ENCODE data around the gene FGF14.

FGF14 gene

DNA sequence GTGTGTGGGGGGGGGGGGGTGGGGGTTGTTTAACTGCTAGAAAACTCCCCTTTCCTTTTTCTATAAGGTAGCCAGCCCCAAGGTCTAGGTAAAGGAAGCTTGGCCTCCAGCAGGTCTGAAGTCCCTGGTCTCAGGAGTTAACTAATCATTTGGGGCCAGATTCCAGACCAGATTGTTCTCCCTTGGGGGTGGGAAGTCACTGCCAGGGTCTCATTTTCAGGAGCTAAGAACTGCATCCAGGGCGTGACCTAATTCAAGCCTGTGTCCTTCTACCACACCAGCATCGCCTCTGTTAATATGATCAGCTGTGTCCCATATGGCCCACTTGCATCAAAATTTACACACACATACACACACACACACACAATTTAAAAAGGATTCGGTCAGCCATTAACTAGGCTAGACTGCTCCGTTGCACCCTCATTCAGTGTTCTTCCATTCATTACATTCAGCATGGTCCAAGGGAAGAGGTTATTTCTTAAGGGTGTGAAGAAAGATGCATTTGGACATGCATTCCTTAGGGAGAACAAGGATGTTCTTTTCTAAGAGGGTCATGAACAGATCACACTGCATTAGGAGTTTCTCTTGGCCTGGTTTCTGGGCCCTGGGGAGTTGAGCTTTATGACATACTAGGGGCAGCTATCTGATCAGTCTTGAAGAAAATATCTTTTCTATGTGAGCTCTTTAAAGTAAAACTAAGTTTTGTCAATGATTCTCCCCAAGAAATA, 91.0 kb downstream of the FGF14 start:
- DNase-seq (ENCODE audit: low spot score): no peak

GRCh38 chr13:102309110-102309509, 92.7 kb downstream of the FGF14 start:
- DNase-seq (ENCODE audit: low spot score): no peak

DNA sequence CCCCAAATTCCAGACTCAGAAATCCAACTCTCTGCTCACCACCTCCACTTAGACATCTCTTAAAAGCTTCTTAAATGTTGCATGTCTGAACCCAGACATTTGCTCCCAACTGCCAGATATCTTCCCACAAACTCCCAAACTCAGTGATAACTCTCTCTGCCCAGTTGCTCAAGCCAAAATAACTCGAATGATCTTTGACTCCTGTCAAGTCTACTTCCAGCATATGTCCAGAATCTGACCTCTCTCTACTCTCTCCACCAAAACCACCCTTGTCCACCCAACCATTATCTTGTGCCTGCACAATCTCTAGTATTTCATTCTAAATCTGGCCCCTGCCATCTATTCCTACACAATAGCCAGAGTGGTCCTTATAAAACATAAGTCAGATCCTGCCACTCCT, 99.3 kb downstream of the FGF14 start:
- no peak for DNase-seq (ENCODE audit: low spot score)

- no peak for DNase-seq (ENCODE audit: low spot score)
These were observed 101.5 kb downstream of the FGF14 start for GRCh38 chr13:102300379-102300778.

DNA sequence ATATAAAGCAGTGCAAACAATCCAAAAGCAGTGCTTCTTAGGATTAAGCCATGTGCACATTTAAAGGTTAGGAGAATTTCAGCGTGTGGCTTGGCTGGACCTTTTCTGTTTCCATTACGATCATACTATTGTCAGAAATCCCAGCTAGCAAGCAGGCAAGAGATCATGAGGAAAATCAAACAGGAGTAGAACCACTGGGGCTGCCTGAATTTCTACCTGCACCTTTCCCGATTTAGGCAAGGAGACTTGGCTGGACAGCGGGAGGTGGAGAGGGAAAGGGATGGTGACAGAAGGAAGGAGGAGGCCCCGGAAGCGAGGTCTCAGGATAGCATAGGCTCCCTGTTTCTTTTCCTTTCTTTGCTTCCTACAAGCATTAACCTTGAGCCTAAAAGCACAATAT, 102.5 kb downstream of the FGF14 start:
- no peak for DNase-seq (ENCODE audit: low spot score)

- DNase-seq (ENCODE audit: low spot score): no peak
These were observed 103.8 kb downstream of the FGF14 start for GRCh38 chr13:102298051-102298450.

- no peak for DNase-seq (ENCODE audit: low spot score)
These were observed 106.4 kb downstream of the FGF14 start for GRCh38 chr13:102295316-102296048.

GRCh38 chr13:102294407-102295018, 107.3 kb downstream of the FGF14 start:
- no peak for DNase-seq (ENCODE audit: low spot score)

- no peak for DNase-seq (ENCODE audit: low spot score)
These were observed 108.1 kb downstream of the FGF14 start for GRCh38 chr13:102293723-102294122.

DNA sequence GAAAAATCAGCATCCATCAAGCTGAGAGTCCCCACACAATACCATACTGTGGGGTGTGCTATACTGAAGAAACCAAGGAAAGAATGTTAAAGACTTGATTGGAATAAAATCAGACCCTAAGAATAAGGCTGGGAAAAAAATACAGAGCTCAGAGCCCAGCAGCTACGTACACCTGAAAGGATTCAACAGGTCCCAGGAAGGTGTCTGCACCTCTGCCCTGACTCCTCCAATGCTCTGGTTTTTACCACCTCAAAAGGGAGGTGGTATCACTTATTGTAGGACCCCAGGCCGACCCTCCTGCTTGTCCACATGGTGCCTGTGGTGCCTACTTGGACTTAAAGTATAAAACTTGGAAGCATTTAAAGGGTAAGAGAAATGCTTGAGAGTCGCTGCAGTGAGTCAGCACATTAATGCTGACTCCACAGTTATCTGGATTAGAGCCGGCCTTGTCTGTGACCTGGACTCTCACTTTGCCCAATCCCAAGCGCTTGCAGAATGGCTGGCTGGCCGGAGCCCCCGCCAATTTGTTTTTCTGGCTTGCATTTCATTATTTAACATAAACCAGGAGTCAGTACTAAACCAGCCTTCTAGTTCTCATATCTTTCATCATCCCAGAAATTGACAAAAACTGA, 110.1 kb downstream of the FGF14 start:
- DNase-seq (ENCODE audit: low spot score): no peak

DNA sequence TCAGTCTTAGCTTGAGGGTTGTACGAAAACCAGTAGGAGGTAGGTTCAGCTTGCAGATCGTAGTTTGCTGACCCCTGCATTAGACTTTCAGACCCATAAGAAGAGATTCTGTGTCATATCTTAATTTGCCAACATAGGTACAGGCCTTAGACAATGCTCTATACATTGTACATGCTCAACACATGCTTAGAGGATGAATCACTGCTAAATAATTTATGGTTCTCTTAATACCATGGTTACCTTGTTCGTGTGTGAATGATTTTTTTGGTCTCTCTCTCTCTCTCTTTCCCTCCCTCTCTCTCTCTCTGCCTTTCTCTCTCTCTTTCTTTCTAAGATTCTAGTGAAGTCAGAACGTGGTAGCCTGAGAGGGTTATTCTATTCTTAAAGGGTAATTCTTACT, 112.2 kb downstream of the FGF14 start:
- DNase-seq (ENCODE audit: low spot score): no peak

GRCh38 chr13:102286326-102286725, 115.5 kb downstream of the FGF14 start:
- no peak for DNase-seq (ENCODE audit: low spot score)

DNA sequence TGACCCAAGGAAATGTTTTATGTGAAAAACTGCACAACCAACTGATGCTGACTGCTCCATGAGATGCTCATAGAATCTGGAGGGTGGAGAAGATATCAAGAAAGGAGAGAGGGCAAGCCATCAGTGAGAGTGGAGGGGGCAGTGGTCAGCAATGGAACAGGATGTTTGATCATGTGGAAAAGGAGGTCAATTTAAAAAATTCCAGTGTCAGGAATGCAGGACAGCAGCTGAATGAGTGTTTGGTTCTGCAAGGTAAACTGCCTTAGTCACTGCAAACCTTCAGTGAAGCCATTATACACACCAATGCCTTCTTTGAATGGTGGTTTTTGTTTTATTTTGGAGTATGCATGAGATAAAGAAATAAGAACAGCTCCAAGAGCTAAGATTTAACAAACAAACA, 121.5 kb downstream of the FGF14 start:
- DNase-seq (ENCODE audit: low spot score): no peak

- DNase-seq (ENCODE audit: low spot score): no peak
These were observed 124.6 kb downstream of the FGF14 start for GRCh38 chr13:102277286-102277685.

- DNase-seq (ENCODE audit: low spot score): no peak
These were observed 125.4 kb downstream of the FGF14 start for GRCh38 chr13:102276404-102276803.

- DNase-seq (ENCODE audit: low spot score): no peak
These were observed 125.9 kb downstream of the FGF14 start for GRCh38 chr13:102275969-102276368.

GRCh38 chr13:102273111-102273510, 128.7 kb downstream of the FGF14 start:
- no peak for DNase-seq (ENCODE audit: low spot score)

DNA sequence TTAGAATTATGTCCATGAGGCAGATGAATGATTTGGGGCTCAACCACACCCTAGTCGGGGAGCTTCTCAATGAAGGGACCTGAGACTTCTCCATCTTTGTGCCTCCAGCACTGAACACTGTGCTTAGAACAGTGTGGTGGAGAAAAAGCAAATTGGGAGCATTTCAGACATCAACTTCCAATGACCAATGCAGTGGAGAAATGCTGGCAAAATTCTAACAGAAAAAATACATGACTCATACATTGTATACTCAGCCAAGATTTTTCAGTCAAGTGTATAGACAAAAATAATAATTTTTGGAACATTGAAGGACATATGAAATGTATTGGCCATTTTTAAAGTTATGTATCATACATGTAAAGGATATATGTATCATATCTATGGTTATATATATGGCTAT, 134.7 kb downstream of the FGF14 start:
- no peak for DNase-seq (ENCODE audit: low spot score)

- no peak for DNase-seq (ENCODE audit: low spot score)
These were observed 140.0 kb downstream of the FGF14 start for GRCh38 chr13:102261809-102262208.

- no peak for DNase-seq (ENCODE audit: low spot score)
These were observed 140.5 kb downstream of the FGF14 start for GRCh38 chr13:102261316-102261715.

DNA sequence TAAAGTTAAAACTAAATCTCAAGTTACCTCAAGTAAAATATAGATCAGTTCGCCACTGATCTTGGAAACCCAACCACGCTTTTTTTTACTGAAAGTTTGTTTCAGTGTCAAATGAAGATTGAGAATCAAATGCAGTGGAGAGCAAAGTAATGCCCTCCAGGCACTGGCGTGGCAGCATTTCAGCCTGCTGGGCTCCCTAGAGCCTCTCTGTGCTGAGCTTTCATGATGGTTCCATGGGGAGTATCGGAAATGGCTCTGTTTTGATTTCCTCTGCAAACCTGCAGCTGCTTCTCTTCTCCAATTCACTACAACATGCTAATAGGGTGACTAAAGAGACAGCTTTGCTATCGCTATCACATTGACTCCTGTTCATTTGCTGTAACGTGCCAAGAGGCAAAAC, 141.6 kb downstream of the FGF14 start:
- DNase-seq (ENCODE audit: low spot score): no peak

GRCh38 chr13:102255409-102255808, 146.4 kb downstream of the FGF14 start:
- no peak for DNase-seq (ENCODE audit: low spot score)

- DNase-seq (ENCODE audit: low spot score): no peak
These were observed 150.0 kb downstream of the FGF14 start for GRCh38 chr13:102251817-102252216.
